Measurements from ENCODE around the gene PDZD2.

The PDZD2 gene

GRCh38 chr5:32095261-32095671 lies 456.3 kb downstream of the PDZD2 start:
- no CpG with 5 or more reads among the region's 7 CpGs for WGBS (ENCODE audit: extremely low coverage, insufficient coverage, insufficient read length)
- H3K27ac ChIP-seq (ENCODE audit: low read depth, low read length) = no peak overlapping the region
- H3K79me2 ChIP-seq (ENCODE audit: control insufficient read depth, insufficient read depth, low read length, poor library complexity) = no peaks in the 10 kb centered on the region
- H3K4me1 ChIP-seq (ENCODE audit: control insufficient read depth in 1 of 2, insufficient read depth in 2 of 2, low read length in 2 of 2) = peaks cover 3 to 7% of the 10 kb centered on the region in 2 experiments
- H4K91ac ChIP-seq (ENCODE audit: low read depth, low read length) = no peak overlapping the region
- no peak overlapping the region for H3K14ac ChIP-seq (ENCODE audit: low read length)
- no peak overlapping the region for H4K8ac ChIP-seq (ENCODE audit: low read depth, low read length)
- no peak overlapping the region for H3K9ac ChIP-seq (ENCODE audit: low read length)
- no peak overlapping the region for H2AFZ ChIP-seq (ENCODE audit: insufficient read depth, low read length, poor library complexity)
- no peaks in the 10 kb centered on the region for H3K79me1 ChIP-seq (ENCODE audit: low read length)
- H3K4me2 ChIP-seq (ENCODE audit: low read length) = no peak overlapping the region
- no peak overlapping the region for H3K4ac ChIP-seq (ENCODE audit: low read depth, low read length)
- no peak overlapping the region for H2AK5ac ChIP-seq (ENCODE audit: low read length)
- H3K4me3 ChIP-seq (ENCODE audit: low read depth, low read length) = no peak overlapping the region
- no peak overlapping the region for H2BK12ac ChIP-seq (ENCODE audit: low read length)
- peaks cover 21 to 29% of the 10 kb centered on the region in 2 experiments for H3K36me3 ChIP-seq (ENCODE audit: control insufficient read depth in 1 of 2, insufficient read depth in 2 of 2, low read length in 2 of 2)
- no peaks in the 10 kb centered on the region for H3K9me3 ChIP-seq (ENCODE audit: insufficient read depth, low read depth, low read length)
- H2BK5ac ChIP-seq (ENCODE audit: low read depth, low read length, poor library complexity) = no peak overlapping the region
- H3K18ac ChIP-seq (ENCODE audit: low read length) = no peak overlapping the region
- DNase-seq = peak; percentile 27 to 74
- no peak overlapping the region for H3K23ac ChIP-seq (ENCODE audit: low read length)
- no peaks in the 10 kb centered on the region for H3K27me3 ChIP-seq (ENCODE audit: insufficient read depth, low read length)
- no peak overlapping the region for H4K12ac ChIP-seq (ENCODE audit: low read depth, low read length)
- H2BK120ac ChIP-seq (ENCODE audit: insufficient read depth, low read length, poor library complexity) = no peak overlapping the region

GRCh38 chr5:32096891-32097595 lies 458.1 kb downstream of the PDZD2 start:
- no peak overlapping the region for H2BK120ac ChIP-seq (ENCODE audit: insufficient read depth, low read length, poor library complexity)
- no peak overlapping the region for H3K4me2 ChIP-seq (ENCODE audit: low read length)
- H3K18ac ChIP-seq (ENCODE audit: low read length) = no peak overlapping the region
- no CpG with 5 or more reads among the region's 10 CpGs for WGBS (ENCODE audit: extremely low coverage, insufficient coverage, insufficient read length)
- peaks cover 30 to 40% of the 10 kb centered on the region in 2 experiments for H3K36me3 ChIP-seq (ENCODE audit: control insufficient read depth in 1 of 2, insufficient read depth in 2 of 2, low read length in 2 of 2)
- H4K8ac ChIP-seq (ENCODE audit: low read depth, low read length) = no peak overlapping the region
- H2BK12ac ChIP-seq (ENCODE audit: low read length) = no peak overlapping the region
- H3K27me3 ChIP-seq (ENCODE audit: insufficient read depth, low read length) = no peaks in the 10 kb centered on the region
- no peak overlapping the region for H3K27ac ChIP-seq (ENCODE audit: low read depth, low read length)
- H3K79me1 ChIP-seq (ENCODE audit: low read length) = no peaks in the 10 kb centered on the region
- no peak overlapping the region for H4K12ac ChIP-seq (ENCODE audit: low read depth, low read length)
- no peak overlapping the region for H2AFZ ChIP-seq (ENCODE audit: insufficient read depth, low read length, poor library complexity)
- H3K9ac ChIP-seq (ENCODE audit: low read length) = no peak overlapping the region
- H4K91ac ChIP-seq (ENCODE audit: low read depth, low read length) = no peak overlapping the region
- no peak overlapping the region for H3K4me3 ChIP-seq (ENCODE audit: low read depth, low read length)
- H3K14ac ChIP-seq (ENCODE audit: low read length) = no peak overlapping the region
- peaks cover 3 to 7% of the 10 kb centered on the region in 2 experiments for H3K4me1 ChIP-seq (ENCODE audit: control insufficient read depth in 1 of 2, insufficient read depth in 2 of 2, low read length in 2 of 2)
- no peak overlapping the region for H3K4ac ChIP-seq (ENCODE audit: low read depth, low read length)
- no peak for DNase-seq
- H2AK5ac ChIP-seq (ENCODE audit: low read length) = no peak overlapping the region
- no peaks in the 10 kb centered on the region for H3K79me2 ChIP-seq (ENCODE audit: control insufficient read depth, insufficient read depth, low read length, poor library complexity)
- H3K23ac ChIP-seq (ENCODE audit: low read length) = no peak overlapping the region
- H3K9me3 ChIP-seq (ENCODE audit: insufficient read depth, low read depth, low read length) = no peaks in the 10 kb centered on the region
- H2BK5ac ChIP-seq (ENCODE audit: low read depth, low read length, poor library complexity) = no peak overlapping the region

GRCh38 chr5:32098291-32098690 lies 459.4 kb downstream of the PDZD2 start:
- DNase-seq = no peak
- Histone ChIP-seq H3K23ac (ENCODE audit: low read length) (no peak overlapping the region), H2AFZ (ENCODE audit: insufficient read depth, low read length, poor library complexity) (no peak overlapping the region), H3K27me3 (ENCODE audit: insufficient read depth, low read length) (no peaks in the 10 kb centered on the region), H4K91ac (ENCODE audit: low read depth, low read length) (no peak overlapping the region), H3K79me2 (ENCODE audit: control insufficient read depth, insufficient read depth, low read length, poor library complexity) (no peaks in the 10 kb centered on the region), H3K14ac (ENCODE audit: low read length) (no peak overlapping the region), H3K4me1 (ENCODE audit: control insufficient read depth in 1 of 2, insufficient read depth in 2 of 2, low read length in 2 of 2) (peaks cover 3 to 4% of the 10 kb centered on the region in 2 experiments), H3K9me3 (ENCODE audit: insufficient read depth, low read depth, low read length) (no peaks in the 10 kb centered on the region), H3K4me3 (ENCODE audit: low read depth, low read length) (no peak overlapping the region), H3K4ac (ENCODE audit: low read depth, low read length) (no peak overlapping the region), H3K36me3 (ENCODE audit: control insufficient read depth in 1 of 2, insufficient read depth in 2 of 2, low read length in 2 of 2) (peaks cover 39 to 46% of the 10 kb centered on the region in 2 experiments), H2AK5ac (ENCODE audit: low read length) (no peak overlapping the region), H3K4me2 (ENCODE audit: low read length) (no peak overlapping the region), H3K79me1 (ENCODE audit: low read length) (no peaks in the 10 kb centered on the region), H4K8ac (ENCODE audit: low read depth, low read length) (no peak overlapping the region), H2BK120ac (ENCODE audit: insufficient read depth, low read length, poor library complexity) (no peak overlapping the region), H4K12ac (ENCODE audit: low read depth, low read length) (no peak overlapping the region), H3K18ac (ENCODE audit: low read length) (no peak overlapping the region), H3K9ac (ENCODE audit: low read length) (no peak overlapping the region), H2BK12ac (ENCODE audit: low read length) (no peak overlapping the region), H3K27ac (ENCODE audit: low read depth, low read length) (no peak overlapping the region), H2BK5ac (ENCODE audit: low read depth, low read length, poor library complexity) (no peak overlapping the region)
- no CpG with 5 or more reads among the region's 9 CpGs for WGBS (ENCODE audit: extremely low coverage, insufficient coverage, insufficient read length)

- Histone ChIP-seq H2BK120ac (ENCODE audit: insufficient read depth, low read length, poor library complexity) (no peak overlapping the region), H3K9ac (ENCODE audit: low read length) (no peak overlapping the region), H3K18ac (ENCODE audit: low read length) (no peak overlapping the region), H3K4me3 (ENCODE audit: low read depth, low read length) (no peak overlapping the region), H2BK5ac (ENCODE audit: low read depth, low read length, poor library complexity) (no peak overlapping the region), H2AFZ (ENCODE audit: insufficient read depth, low read length, poor library complexity) (no peak overlapping the region), H3K79me2 (ENCODE audit: control insufficient read depth, insufficient read depth, low read length, poor library complexity) (no peaks in the 10 kb centered on the region), H3K23ac (ENCODE audit: low read length) (no peak overlapping the region), H4K91ac (ENCODE audit: low read depth, low read length) (no peak overlapping the region), H3K27me3 (ENCODE audit: insufficient read depth, low read length) (no peaks in the 10 kb centered on the region), H3K4ac (ENCODE audit: low read depth, low read length) (no peak overlapping the region), H3K4me1 (ENCODE audit: control insufficient read depth in 1 of 2, insufficient read depth in 2 of 2, low read length in 2 of 2) (peaks cover 3 to 4% of the 10 kb centered on the region in 2 experiments), H2BK12ac (ENCODE audit: low read length) (no peak overlapping the region), H4K8ac (ENCODE audit: low read depth, low read length) (no peak overlapping the region), H3K14ac (ENCODE audit: low read length) (no peak overlapping the region), H3K79me1 (ENCODE audit: low read length) (no peaks in the 10 kb centered on the region), H4K12ac (ENCODE audit: low read depth, low read length) (no peak overlapping the region), H3K9me3 (ENCODE audit: insufficient read depth, low read depth, low read length) (no peaks in the 10 kb centered on the region), H3K27ac (ENCODE audit: low read depth, low read length) (no peak overlapping the region), H2AK5ac (ENCODE audit: low read length) (no peak overlapping the region), H3K4me2 (ENCODE audit: low read length) (no peak overlapping the region), H3K36me3 (ENCODE audit: control insufficient read depth in 1 of 2, insufficient read depth in 2 of 2, low read length in 2 of 2) (peaks cover 44 to 52% of the 10 kb centered on the region in 2 experiments)
- no CpG with 5 or more reads among the region's 11 CpGs for WGBS (ENCODE audit: extremely low coverage, insufficient coverage, insufficient read length)
- DNase-seq = no peak
Measured at GRCh38 chr5:32098890-32099310, 460.0 kb downstream of the PDZD2 start.
